Activated naive CD4-positive, alpha-beta T cell treated with anti-CD3 and anti-CD28 coated beads, Interleukin-2, amount 50 U/mL, for 16 hours (primary cell): ENCODE measurements around the gene MAP10.
A peak's percentile ranks its signal among the peaks of the same experiment; 100 is the strongest.
"Not testable (repeated sequence)": the region's sequence is repeated elsewhere in the genome, so short reads cannot be mapped to it uniquely, and the experiment has no call there.

Source experiments
- DNase-seq: peaks from one replicate; pipeline ENCODE4 v3.0.0-alpha.2; 2020

Gene MAP10, protein sequence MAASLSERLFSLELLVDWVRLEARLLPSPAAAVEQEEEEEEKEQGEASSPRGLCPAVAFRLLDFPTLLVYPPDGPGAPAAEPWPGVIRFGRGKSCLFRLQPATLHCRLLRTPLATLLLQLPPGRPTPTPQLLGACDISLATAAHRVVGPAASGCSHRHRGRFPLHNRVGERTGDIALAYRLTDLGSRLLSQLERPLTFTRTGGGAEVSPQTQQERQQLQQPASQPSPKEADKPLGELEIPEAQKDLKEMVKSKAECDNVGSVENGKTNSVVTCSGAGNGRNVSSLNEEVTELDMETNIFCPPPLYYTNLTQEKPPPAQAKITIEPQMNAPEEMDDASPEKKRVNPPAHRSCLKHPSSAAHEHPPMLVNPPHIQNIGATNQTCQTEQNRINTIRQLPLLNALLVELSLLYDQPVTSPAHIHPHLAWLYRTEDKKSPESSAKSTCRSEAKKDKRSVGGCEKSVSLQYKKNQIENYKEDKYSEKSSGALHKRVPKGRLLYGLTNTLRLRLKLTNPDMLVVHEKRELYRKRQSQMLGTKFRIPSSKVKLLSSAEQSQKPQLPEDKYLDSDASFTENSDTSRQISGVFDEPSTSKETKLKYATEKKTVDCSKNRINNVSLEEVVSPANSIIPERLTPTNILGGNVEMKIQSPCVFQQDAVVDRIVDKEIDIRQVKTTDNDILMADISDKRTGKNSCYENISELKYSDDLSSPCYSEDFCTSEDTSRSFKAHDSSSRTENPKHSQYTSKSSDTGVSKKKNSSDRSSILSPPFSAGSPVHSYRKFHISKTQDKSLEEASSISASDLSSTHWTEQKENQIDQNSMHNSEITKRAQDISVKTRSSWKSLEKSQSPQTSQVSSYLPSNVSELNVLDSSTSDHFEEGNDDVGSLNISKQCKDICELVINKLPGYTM

DNA sequence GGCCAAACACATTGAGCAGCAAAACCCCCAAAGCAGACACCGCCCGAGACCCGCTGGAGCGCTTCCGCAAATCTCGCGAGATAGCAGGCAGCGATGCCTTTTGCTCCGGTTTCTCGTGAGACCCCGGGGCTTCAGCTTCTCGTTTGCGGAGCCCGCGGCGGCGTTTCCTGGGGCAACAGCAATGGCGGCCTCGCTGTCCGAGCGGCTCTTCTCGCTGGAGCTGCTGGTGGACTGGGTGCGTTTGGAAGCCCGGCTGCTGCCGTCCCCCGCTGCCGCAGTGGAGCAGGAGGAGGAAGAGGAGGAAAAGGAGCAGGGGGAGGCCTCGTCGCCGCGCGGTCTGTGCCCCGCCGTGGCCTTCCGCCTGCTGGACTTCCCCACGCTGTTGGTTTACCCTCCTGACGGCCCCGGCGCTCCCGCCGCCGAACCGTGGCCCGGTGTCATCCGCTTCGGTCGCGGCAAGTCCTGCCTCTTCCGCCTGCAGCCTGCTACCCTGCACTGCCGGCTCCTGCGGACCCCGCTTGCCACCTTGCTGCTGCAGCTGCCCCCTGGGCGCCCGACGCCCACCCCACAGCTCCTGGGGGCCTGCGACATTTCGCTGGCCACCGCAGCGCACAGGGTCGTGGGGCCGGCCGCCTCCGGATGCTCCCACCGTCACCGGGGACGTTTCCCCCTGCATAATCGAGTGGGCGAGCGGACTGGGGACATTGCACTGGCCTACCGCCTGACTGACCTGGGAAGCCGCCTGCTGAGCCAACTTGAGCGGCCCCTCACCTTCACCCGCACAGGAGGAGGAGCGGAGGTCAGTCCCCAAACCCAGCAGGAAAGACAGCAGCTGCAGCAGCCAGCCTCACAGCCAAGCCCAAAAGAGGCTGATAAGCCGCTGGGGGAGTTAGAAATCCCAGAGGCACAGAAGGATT, at the start of gene MAP10:
Gene MAP10, plus strand, starts transcription at position 148 of the 917 bp plus-strand sequence. Its CDS starts 34 bp downstream, at position 182.
- peak; percentile 76 for DNase-seq

DNA sequence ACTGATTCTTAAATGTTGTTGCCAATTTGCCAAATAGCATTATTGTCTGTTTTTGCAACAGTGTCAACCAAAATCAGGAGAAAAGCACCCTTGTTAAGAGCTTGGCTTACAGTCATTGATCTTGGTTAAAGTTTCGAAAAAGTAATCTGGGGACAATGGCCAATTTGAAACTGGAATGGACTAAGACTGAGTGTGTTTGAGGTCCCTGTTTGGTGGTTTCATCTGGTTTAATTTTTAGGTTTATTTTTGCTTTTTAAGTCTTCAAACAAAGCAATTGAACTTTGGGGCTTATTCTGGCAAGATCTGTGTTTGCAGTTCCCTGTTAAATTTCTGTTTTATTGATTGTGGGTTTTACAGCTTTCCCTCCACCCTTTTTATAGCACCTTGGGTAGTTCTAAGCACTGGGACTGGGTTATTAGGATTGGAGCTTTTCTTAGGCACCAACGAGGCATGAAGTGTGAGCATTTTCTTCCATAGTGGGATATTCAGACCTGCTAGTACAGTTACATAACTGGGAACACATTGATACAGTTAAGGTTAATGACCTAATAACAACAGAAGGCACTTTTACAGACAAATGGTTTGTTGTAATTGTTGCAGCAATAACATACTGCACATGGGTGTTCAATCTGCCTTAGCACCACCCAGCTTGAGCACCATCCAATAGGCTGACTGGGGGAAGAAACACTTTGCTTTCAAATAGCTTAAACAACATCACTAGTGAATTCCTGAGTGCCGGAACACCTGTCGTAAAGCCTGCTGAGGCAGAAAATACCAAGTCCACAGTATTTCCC, 40.6 kb upstream of the MAP10 start:
- DNase-seq, result no peak

DNA sequence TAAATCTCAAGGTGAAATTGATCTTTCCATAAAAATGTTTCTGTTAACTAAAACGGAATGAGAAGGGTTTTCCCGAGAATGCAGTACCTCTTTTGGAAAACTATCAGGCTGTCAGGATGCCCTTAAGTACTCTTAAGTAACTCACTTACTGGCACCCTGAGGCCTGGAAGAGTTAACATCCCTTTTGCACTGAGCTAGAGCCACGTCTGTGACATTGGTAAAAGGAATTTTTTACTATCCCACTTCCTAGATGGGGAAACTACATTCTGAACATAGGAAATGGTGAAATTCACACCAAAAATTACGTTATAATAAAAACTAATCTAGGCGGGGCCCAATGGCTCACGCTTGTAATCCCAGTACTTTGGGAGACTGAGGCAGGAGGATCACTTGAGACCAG, 39.7 kb upstream of the MAP10 start:
- no peak for DNase-seq

DNA sequence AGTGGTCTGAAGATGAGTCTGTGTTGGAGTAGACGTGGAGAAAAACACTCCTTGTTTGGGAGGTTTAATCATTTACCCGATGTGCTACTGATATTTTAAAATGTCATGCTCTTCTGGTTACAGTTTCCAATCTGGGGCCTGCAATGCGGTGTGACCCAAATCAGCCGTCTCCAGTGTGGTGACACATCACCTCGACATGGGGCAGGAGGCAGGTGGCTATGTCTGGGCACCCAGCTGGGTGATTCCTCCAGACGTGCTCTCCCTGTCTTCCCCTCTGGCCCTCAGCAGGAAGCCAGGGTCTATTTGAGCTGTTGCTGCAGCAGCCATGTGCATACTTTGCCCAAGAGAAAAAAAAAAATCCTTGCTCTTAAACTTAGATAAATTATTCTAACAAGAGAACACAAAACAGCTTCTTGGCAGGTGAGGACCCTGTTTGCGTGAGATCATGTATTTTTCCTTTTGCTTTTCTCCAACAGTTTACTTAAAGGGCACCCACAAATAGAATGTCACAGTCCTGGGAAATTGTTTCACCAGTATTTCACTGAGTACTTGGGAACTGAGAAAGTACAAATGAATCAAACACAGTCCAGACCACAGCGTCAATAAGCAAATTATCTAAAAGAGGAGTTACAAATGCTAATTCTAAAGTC, 38.9 kb upstream of the MAP10 start:
- no peak for DNase-seq

DNA sequence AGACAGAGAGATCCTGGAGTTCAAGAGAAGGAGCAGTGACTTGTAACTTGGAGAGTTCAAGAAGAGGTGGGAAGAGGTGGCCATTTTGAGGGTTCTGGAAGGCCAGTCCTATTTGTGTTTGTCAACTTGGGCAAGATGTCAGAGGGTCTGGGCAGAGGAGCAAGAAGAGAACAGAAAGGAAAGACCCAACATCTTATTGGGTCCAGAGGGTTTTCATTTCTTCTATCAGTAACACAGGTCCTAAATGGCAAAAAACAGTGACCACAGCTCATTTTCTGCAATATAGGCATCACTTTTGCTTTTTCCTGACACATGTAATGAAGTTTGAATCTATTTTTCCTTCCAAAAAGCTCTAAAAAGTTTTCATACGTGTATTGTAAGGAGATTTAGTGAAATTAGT, 38.3 kb upstream of the MAP10 start:
- no peak for DNase-seq

DNA sequence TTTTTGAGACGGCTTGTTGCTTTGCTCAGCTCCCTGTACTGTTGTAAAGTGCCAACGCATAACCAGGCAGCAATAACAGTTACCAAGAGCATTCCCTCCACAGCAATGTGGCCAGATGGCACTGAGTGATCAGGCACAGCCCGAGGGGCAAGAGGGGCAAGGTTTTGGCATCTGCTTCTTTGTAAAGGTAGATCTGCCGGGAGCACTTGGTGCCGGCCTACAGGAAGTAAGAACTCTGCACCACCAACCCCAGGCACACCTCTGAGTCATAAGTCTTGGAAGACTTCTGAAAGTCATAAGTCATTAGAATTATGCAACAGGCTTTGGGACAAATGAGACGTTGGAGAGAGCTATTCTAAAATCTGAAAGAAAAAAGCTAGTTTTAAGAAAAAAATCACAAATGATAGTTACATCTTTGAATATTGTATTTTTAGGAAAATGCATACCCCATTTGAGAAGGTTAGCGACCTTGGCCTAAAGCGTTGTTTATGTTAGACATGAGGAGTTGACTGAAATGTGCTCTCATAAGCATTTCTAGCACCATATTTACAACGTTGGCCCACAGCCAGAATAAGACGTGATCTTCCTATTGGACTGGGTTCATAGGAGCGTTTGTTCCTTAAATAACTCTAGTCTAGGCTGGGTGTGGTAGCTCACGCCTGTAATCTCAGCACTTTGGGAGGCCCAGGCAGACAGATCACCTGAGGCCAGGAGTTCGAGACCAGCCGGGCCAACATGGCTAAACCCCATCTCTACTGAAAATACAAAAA, 37.7 kb upstream of the MAP10 start:
- no peak for DNase-seq

DNA sequence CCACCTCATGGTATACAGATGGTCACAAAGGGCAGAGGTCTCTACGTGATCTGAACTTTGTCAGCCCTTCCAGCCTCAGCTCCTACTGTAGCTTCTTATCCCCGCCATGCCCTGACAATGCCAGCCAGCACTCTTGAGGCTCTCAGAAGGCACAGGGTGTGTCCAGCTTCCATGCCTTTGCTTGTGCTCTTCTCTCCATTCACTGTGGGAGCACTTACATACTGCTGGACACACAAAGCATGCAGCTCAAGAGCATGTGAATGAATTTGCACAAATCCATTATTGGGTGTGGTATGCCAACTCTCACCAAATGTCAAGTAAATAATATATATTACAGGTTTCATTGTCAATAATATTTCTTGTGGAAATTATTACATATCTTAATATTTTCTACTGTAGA, 36.4 kb upstream of the MAP10 start:
- DNase-seq, result no peak

DNA sequence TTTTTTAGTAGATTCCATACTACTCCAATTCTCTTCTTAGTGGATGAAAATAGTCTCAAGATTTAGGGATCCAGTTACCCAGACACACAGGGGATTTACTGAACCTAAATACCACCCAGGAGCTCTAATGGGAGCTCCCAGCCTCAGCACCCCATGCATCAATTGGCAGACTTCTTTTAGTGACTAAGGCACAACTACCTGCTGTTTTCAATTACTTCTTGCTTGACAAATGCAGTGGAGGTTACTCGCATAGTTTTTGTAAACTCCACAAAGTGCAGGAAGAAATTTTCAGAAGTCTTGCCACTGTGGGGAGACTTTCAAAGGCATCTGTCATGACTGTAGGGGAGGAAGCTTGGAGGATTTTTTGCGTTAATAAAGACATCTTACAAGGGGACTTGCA, 35.5 kb upstream of the MAP10 start:
- DNase-seq, result no peak

DNA sequence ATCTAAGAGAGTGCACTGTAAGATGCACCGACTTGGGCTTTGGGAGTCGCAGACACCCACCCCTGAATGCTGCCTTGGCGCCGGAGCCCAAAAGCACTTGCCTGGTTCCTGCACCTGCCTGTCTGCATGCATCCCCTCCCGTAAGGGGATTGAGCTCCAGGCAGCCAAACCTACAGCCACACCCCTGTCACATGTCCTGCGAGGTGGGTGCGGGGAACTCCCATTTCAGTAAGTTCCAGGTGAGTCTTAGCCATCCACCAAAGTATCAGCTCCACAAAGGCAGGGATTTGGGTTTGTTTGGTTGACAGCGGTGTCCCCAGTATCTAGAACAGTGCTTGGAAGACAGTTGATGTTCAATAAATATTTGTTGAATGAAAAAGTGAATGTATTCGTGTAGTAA, 31.5 kb upstream of the MAP10 start:
- DNase-seq, result no peak

DNA sequence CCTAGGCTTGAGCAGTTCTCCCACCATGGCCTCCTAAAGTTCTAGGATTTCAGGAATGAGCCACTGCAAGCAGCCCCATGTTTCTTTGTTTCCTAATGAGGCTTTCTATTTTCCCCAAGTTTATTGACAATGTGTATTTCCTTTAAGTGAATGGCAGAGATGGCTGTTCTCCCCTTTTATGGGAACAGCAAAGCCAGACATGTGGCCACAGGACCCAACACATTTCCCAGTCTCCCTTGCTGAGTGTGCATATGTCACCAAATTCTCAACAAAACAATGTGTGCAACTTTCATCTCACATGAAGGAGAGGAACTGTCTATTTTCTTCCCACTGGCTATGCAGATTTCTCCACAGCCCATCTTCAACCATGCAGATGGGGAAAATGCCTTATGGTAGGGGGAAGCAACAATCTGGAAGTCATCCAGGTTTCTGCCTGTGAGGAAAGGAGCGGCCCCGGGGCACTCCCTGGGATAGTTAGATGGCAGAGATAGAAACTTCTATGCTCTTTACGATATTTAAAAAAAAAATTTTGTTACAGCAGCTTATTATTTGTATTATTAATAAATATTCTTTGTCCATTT, 28.6 kb upstream of the MAP10 start:
- no peak for DNase-seq

DNA sequence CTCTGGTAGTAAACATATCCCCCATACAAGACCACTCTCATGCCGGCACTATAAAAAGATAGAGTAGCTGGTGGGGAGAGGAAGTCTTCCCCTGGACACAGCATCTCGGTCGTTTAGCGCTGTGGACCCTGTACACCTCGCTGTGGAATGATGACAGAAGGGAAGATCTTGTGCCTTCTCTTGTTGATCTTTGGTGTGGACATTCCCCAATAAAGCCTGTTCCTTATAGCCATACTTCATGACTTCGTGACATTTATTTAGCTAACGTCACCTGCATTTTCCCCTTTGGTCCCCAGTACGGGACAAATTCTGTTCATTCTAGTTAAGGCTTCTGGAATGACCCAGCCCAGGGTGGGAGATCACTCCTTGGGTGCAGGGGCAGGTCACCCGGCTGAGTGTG, 24.9 kb upstream of the MAP10 start:
- no peak for DNase-seq

DNA sequence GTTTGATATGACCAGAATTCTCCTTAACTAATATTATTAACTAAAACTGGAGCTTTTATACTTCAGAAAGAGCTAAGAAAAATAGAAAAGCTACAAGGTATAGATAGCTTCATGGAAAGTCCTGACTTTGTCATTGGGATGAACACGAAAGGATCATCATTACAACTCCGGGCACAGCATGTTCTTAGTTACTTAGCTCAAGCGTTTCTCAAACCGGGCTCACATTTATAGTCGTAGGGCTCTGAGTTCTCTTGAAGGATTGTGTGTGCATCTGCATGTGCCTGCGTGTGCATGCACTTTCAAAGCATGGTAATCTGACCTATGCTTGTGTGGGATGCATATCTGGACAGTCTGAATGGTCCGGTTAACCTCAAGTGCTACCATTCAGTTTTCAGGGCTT, 20.4 kb upstream of the MAP10 start:
- DNase-seq, result no peak

DNA sequence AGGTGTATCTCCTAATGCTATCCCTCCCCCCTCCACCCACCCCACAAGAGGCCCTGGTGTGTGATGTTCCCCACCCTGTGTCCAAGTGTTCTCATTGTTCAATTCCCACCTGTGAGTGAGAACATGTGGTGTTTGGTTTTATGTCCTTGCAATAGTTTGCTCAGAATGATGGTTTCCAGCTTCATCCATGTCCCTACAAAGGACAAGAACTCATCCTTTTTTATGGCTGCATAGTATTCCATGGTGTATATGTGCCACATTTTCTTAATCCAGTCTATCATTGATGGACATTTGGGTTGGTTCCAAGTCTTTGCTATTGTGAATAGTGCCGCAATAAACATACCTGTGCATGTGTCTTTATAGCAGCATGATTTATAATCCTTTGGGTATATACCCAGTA, 19.6 kb upstream of the MAP10 start:
- not testable (repeated sequence) for DNase-seq

DNA sequence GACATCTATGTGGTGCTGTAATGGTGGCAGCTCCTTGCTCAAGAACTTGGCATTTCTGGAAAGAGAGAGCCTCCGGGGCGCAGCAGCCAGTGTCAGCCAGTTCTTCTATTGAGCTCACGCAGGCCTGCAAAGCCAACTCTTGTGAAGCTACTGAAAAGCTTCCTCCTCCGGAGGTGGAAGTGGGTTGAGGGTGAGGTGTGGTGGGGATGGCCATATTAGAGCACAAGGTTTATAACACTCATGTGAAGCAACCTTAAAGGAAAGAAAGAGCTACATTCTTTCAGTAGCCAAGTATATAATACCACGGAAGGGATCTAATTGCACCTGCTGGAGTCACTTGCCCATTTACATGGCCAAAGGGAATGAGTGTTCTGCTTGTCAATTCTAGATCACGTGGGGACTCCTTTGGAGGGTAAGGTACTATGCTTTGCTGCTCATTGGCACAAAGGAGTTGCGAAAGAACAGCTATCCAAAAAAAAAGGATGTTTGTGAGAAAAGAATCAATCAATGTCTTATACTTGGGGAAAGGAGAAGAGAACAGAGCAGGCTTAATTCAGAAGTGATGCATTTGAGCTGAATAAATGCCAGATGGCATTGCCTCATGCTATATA, 18.3 kb upstream of the MAP10 start:
- no peak for DNase-seq

DNA sequence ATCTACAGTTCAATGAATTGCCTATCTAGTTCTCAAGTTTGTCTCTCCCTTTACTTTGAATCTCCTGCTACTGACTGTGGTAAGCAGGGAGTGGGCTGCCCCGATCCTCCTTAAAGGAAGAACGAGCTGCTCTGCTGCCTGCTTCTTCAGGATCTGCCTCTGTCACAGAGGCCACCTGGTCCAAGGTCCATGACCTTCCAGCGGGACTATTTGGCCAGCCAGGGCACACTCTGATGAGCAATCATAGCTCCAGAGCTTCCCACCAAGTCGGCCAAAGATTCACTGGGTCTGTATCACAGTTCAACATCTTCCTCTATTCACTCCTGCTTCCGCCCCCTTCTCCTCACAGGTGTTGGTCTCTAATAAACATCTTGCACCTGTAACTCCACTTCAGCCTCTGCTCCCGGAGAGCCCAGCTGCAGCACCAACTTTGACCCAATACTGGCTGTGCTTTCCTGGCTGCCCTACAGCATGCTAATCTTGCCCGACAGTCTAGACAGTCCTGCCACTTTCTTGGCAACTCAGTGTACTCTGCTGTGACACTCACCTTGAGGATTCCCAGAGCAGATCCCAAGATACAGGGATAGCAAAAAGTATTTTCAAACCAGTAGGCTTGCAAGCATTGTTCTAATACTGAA, 16.9 kb upstream of the MAP10 start:
- no peak for DNase-seq

DNA sequence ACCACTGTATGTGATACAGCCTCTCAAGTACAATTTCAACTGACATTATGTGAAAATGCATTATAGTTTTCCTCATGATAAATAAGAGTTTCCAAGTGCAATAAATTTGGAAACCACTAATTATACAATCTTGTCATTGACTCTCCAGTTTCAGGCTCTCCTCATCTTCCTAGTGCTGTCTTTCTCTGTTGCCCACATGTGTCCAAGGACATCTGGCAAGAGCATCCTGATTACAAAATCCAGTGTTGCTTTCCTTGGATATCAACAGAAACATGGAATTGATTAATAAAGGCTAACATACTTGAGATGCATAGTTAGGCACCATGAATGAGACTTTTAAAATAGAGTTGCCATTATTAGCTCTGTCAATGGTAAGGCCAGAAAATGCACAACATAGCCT, 15.6 kb upstream of the MAP10 start:
- DNase-seq, result no peak

DNA sequence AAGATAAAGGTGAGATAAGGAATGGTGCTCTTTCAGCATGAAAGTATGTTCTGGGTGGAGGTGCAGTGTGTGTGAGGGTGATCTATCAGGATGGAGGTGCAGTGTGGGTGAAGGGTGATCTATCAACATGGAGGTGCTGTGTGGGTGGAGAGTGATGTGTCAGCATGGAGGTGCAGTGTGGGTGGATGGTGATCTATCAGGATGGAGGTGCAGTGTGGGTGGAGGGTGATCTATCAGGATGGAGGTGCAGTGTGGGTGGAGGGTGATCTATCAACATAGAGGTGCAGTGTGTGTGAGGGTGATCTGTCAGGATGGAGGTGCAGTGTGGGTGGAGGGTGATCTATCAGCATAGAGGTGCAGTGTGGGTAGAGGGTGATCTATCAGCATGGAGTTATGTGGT, 12.3 kb upstream of the MAP10 start:
- DNase-seq, result no peak

DNA sequence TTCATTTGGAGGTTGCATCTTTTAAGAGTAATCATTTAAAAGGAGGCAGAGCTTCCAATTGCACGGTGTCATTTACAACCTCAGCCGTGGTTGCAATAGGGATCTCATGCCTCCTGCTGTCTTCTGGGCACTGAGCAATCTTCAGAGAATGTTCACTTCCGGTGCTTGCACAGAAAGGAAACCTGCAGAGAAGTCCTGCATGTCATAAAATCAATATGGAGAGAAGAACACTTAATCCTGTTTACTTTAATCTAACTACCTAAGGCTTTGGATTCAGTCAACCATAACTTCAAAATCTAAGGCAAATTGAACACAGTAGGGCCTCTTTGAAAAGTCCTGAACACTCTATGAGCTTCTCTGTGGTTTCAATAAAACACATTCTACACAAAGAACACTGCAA, 11.3 kb upstream of the MAP10 start:
- DNase-seq, result no peak

DNA sequence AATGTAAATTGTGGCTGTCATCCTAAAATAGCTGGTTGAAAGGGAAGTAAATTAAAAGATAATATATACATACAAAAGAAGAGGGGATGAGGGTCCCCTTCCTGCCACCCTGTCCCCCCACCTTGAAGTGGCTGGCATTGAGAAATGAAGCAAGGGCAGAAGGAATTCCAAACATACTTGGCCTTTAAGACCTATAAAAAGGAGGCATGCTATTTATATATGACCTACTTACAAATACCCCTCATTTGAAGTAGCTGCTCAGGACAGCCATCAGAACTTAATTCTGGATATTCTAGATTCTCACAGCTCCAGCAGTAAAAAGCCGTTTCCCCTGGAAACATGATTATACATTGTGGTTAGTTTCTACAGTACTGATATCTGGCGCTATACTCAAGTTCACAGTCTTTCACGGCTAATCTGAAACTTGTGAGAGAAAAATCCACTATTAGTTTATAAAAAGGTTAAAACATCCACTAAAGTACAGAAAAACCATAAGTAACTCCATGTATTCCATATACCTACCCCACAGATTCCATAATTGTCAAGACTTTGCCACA, 9.6 kb upstream of the MAP10 start:
- no peak for DNase-seq
